ENCODE results near the gene SNED1. TPM values are rescaled to one million over a fixed set of nuclear protein-coding genes. Genes with fewer than 3 reads are reported as not detected.

SNED1 gene
- total and polyA plus RNA-seq, 9 of the 15 experiments (the other 6 are each of a cell fraction or from before 2014, with no cell fraction given): 0.03 to 0.07 (median 0.05) TPM; not detected in 5

GRCh38 chr2:241102239-241102803, 103.9 kb downstream of the SNED1 start, which contains the start of gene MTERF4 (continued):
- TF ChIP-seq ZNF407 (IDR thresholded peaks at IDR 0.05; ENCODE audit: low read depth) (no peak), ZNF143 (CRISPR knock-in tag; IDR thresholded peaks at IDR 0.05) (no peak), PHF8 (IDR thresholded peaks at IDR 0.05; ENCODE audit: borderline replicate concordance, low read length) (peak; percentile 89), SMAD2 (IDR thresholded peaks at IDR 0.05; ENCODE audit: low read depth, low read length) (no peak), RBM17 (IDR thresholded peaks at IDR 0.05; ENCODE audit: borderline replicate concordance, low read depth, low read length) (no peak), NEUROD1 (IDR thresholded peaks at IDR 0.05; ENCODE audit: borderline replicate concordance, low read depth, low read length, partially characterized antibody) (peak; percentile 55), DACH1 (IDR thresholded peaks at IDR 0.05; ENCODE audit: partially characterized antibody) (no peak), NCOA4 (IDR thresholded peaks at IDR 0.05; ENCODE audit: partially characterized antibody) (no peak), MXI1 (IDR thresholded peaks at IDR 0.05; ENCODE audit: low read depth, low read length) (no peak), TCF7L2 (IDR thresholded peaks at IDR 0.05; ENCODE audit: low read depth, low read length) (no peak), ZBTB8A (IDR thresholded peaks at IDR 0.05; ENCODE audit: partially characterized antibody) (no peak), CHD1 (IDR thresholded peaks at IDR 0.05; ENCODE audit: low read length) (no peak), ZNF239 (CRISPR knock-in tag; IDR thresholded peaks at IDR 0.05) (no peak), ZBTB11 (CRISPR knock-in tag; IDR thresholded peaks at IDR 0.05) (peak; percentile 96 to 100 (median 99)), ESRRB (CRISPR knock-in tag; IDR thresholded peaks at IDR 0.05; ENCODE audit: borderline replicate concordance) (no peak), MCM7 (IDR thresholded peaks at IDR 0.05) (no peak), CREB1 (IDR thresholded peaks at IDR 0.05) (peak; percentile 74), CREB1 (CRISPR knock-in tag; IDR thresholded peaks at IDR 0.05) (no peak)
